ENCODE data around the gene TBX4. TPM values are rescaled to one million over a fixed set of nuclear protein-coding genes. Genes with fewer than 3 reads are reported as not detected.

TBX4 gene
- total RNA-seq, 4 donors from 2014 or later, result 0.27 TPM; not detected in 3

GRCh38 chr17:61464843-61465180 is 12.6 kb downstream of the TBX4 start:
- no peaks in the 10 kb centered on the region for H3K36me3 ChIP-seq
- no peak overlapping the region for H3K27ac ChIP-seq
- ATAC-seq, result no peak
- 50% methylated on average over 2 of the region's 3 CpGs; no CpG with 5 or more reads in 1 of the 2 donors for WGBS, 2 donors (ENCODE audit: low coverage in 1 of 2)
- TF ChIP-seq POLR2A (IDR thresholded peaks at IDR 0.05) (no peak), CTCF (IDR thresholded peaks at IDR 0.05) (no peak), EP300 (IDR thresholded peaks at IDR 0.05) (no peak), POLR2AphosphoS5 (IDR thresholded peaks at IDR 0.05) (no peak)
- H3K27me3 ChIP-seq, result peaks cover 40% of the 10 kb centered on the region
- no peaks in the 10 kb centered on the region for H3K9me3 ChIP-seq
- no peak overlapping the region for H3K4me3 ChIP-seq
- peaks cover 0 to 12% (median 0%) of the 10 kb centered on the region in 3 donors for H3K4me1 ChIP-seq

GRCh38 chr17:61465550-61466237 is 13.5 kb downstream of the TBX4 start:
- H3K9me3 ChIP-seq, result no peaks in the 10 kb centered on the region
- no peak overlapping the region for H3K4me3 ChIP-seq
- peaks cover 0 to 12% (median 0%) of the 10 kb centered on the region in 3 donors for H3K4me1 ChIP-seq
- H3K27ac ChIP-seq, result no peak overlapping the region
- H3K36me3 ChIP-seq, result no peaks in the 10 kb centered on the region
- TF ChIP-seq POLR2A (IDR thresholded peaks at IDR 0.05), result no peak
- TF ChIP-seq EP300 (IDR thresholded peaks at IDR 0.05), result no peak
- no peak for TF ChIP-seq POLR2AphosphoS5 (IDR thresholded peaks at IDR 0.05)
- no peak for TF ChIP-seq CTCF (IDR thresholded peaks at IDR 0.05)
- H3K27me3 ChIP-seq, result peaks cover 31% of the 10 kb centered on the region
- WGBS, 2 donors (ENCODE audit: low coverage in 1 of 2), result 78 to 100% methylated on average over 3 to 7 of the region's 17 CpGs
- no peak for ATAC-seq

GRCh38 chr17:61466246-61466645 is 14.0 kb downstream of the TBX4 start:
- WGBS, 2 donors (ENCODE audit: low coverage in 1 of 2), result 50 to 87% methylated on average over 2 to 5 of the region's 7 CpGs
- H3K4me1 ChIP-seq, result peaks cover 0 to 12% (median 0%) of the 10 kb centered on the region in 3 donors
- H3K27me3 ChIP-seq, result peaks cover 26% of the 10 kb centered on the region
- ATAC-seq, result no peak
- no peak overlapping the region for H3K4me3 ChIP-seq
- TF ChIP-seq POLR2A (IDR thresholded peaks at IDR 0.05) (no peak), CTCF (IDR thresholded peaks at IDR 0.05) (no peak), EP300 (IDR thresholded peaks at IDR 0.05) (no peak), POLR2AphosphoS5 (IDR thresholded peaks at IDR 0.05) (no peak)
- no peaks in the 10 kb centered on the region for H3K36me3 ChIP-seq
- H3K27ac ChIP-seq, result no peak overlapping the region
- H3K9me3 ChIP-seq, result no peaks in the 10 kb centered on the region

- ATAC-seq, result no peak
- H3K9me3 ChIP-seq, result no peaks in the 10 kb centered on the region
- peaks cover 12% of the 10 kb centered on the region for H3K27me3 ChIP-seq
- no peak overlapping the region for H3K4me3 ChIP-seq
- H3K4me1 ChIP-seq, result no peaks in the 10 kb centered on the region
- H3K27ac ChIP-seq, result no peak overlapping the region
- no peaks in the 10 kb centered on the region for H3K36me3 ChIP-seq
- TF ChIP-seq EP300 (IDR thresholded peaks at IDR 0.05), result no peak
- no peak for TF ChIP-seq POLR2A (IDR thresholded peaks at IDR 0.05)
- no peak for TF ChIP-seq POLR2AphosphoS5 (IDR thresholded peaks at IDR 0.05)
- no peak for TF ChIP-seq CTCF (IDR thresholded peaks at IDR 0.05)
- 29 to 46% methylated on average over 5 to 8 of the region's 15 CpGs for WGBS, 2 donors (ENCODE audit: low coverage in 1 of 2)
Observed at GRCh38 chr17:61467416-61468262, 15.4 kb downstream of the TBX4 start.
